H1 (cell line): Measurements from ENCODE around the gene CERKL. TPM values are rescaled to one million over a fixed set of nuclear protein-coding genes. Genes with fewer than 3 reads are reported as not detected.

ENCODE experiments used
- CTCF ChIA-PET: fragments of 300-600 bp; sonication (Branson Sonifier 250); formaldehyde crosslinking; loops from one replicate; lab custom pipeline; 2021; ENCODE audit not compliant: partially characterized antibody; lab: Charles Lee
- POLR2A ChIA-PET: fragments of 300-600 bp; sonication (Branson Sonifier 250); formaldehyde crosslinking; loops from one replicate; lab custom pipeline; 2021; ENCODE audit warnings: inconsistent platforms; ENCODE audit not compliant: partially characterized antibody; lab: Charles Lee
- DNase-seq, 2 experiments: peaks; one replicate each; pipeline versions ENCODE4 v3.0.0 to v3.0.0-alpha.2; 2010 to 2022; ENCODE audit warnings: low spot score in 2 of 2, low read depth in 1 of 2, mixed read lengths in 1 of 2
- FAIRE-seq: peaks from 2 replicates; lab custom pipeline; 2011; peaks lifted over from hg19 to GRCh38; lab: Jason Lieb, UNC
- H2AFZ ChIP-seq: 2 replicates; pipeline ENCODE4 v1.8.1; 2012; ENCODE audit warnings: low read length, inconsistent platforms
- H2AK5ac ChIP-seq: 2 replicates; pipeline ENCODE4 v1.6.1; 2013; ENCODE audit warnings: low read depth, low read length
- H2BK120ac ChIP-seq: replicated peaks from 2 replicates; pipeline ENCODE3; 2013; ENCODE audit warnings: low read depth, low read length, inconsistent platforms
- H2BK12ac ChIP-seq: 2 replicates; pipeline ENCODE4 v1.6.1; 2013; ENCODE audit warnings: low read depth, low read length
- H2BK15ac ChIP-seq: 2 replicates; pipeline ENCODE4 v1.6.1; 2013; ENCODE audit warnings: low read length
- H2BK20ac ChIP-seq: 2 replicates; pipeline ENCODE4 v1.6.1; 2013; ENCODE audit warnings: low read length
- H2BK5ac ChIP-seq: 2 replicates; pipeline ENCODE4 v1.6.1; 2013; ENCODE audit warnings: low read depth, low read length
- H3K14ac ChIP-seq: 2 replicates; pipeline ENCODE4 v1.6.1; 2013; ENCODE audit warnings: inconsistent platforms; ENCODE audit not compliant: insufficient read length
- H3K18ac ChIP-seq: 2 replicates; pipeline ENCODE4 v1.6.1; 2013; ENCODE audit warnings: low read length; ENCODE audit errors: extremely low read depth
- H3K23ac ChIP-seq: 2 replicates; pipeline ENCODE4 v1.6.1; 2013; ENCODE audit warnings: inconsistent platforms; ENCODE audit not compliant: insufficient read length
- H3K23me2 ChIP-seq: 2 replicates; pipeline ENCODE4 v1.6.1; 2013; ENCODE audit warnings: low read depth, low read length
- H3K27ac ChIP-seq: 2 replicates; pipeline ENCODE4 v1.6.1; 2011; ENCODE audit warnings: low read depth, low read length, inconsistent platforms
- H3K27me3 ChIP-seq, 4 experiments: replicated peaks in 1 of 4; 1 replicate in 1 of 4; 2 replicates in 3 of 4; pipeline versions ENCODE4 v1.6.1 to v1.8.1; 2011 to 2013; ENCODE audit warnings: low read length in 3 of 4, mild to moderate bottlenecking in 3 of 4, inconsistent platforms in 2 of 4, mixed read lengths in 2 of 4, moderate library complexity in 1 of 4; ENCODE audit not compliant: control insufficient read depth in 3 of 4, insufficient read depth in 3 of 4; ENCODE audit errors: extremely low read depth in 1 of 4
- H3K36me3 ChIP-seq, 4 experiments: 2 replicates each; pipeline versions ENCODE4 v1.6.1 to v1.8.1; 2011 to 2013; ENCODE audit warnings: mild to moderate bottlenecking in 4 of 4, low read length in 3 of 4, moderate library complexity in 2 of 4, control low read depth in 1 of 4, inconsistent platforms in 1 of 4; ENCODE audit not compliant: insufficient read depth in 4 of 4, control insufficient read depth in 2 of 4
- H3K4ac ChIP-seq: replicated peaks from 2 replicates; pipeline ENCODE3; 2013; ENCODE audit warnings: low read length, low read depth, mixed read lengths, inconsistent platforms; ENCODE audit not compliant: insufficient read length
- H3K4me1 ChIP-seq, 4 experiments: replicated peaks in 1 of 4; 1 replicate in 1 of 4; 2 replicates in 3 of 4; pipeline versions ENCODE4 v1.6.1 to v1.8.1; 2011 to 2013; ENCODE audit warnings: low read length in 3 of 4, inconsistent platforms in 2 of 4, mixed read lengths in 1 of 4; ENCODE audit not compliant: insufficient read depth in 4 of 4, control insufficient read depth in 3 of 4
- H3K4me2 ChIP-seq, 2 experiments: 2 replicates each; pipeline versions ENCODE4 v1.6.1 to v1.8.1; 2011 to 2013; ENCODE audit warnings: low read depth in 2 of 2, low read length in 2 of 2, control low read depth in 1 of 2, inconsistent platforms in 1 of 2, mild to moderate bottlenecking in 1 of 2; ENCODE audit not compliant: insufficient read depth in 1 of 2
- H3K4me3 ChIP-seq, 4 experiments: fragments of 200-600, 300-600 bp in 1 of 4; sonication (generic), shearing (Covaris generic), sonication (Bioruptor Twin) in 1 of 4; 2 replicates each; pipeline versions ENCODE4 v1.5.1 to v1.8.1; 2011 to 2016; ENCODE audit warnings: low read length in 4 of 4, low read depth in 3 of 4, control low read depth in 2 of 4, inconsistent platforms in 2 of 4, mild to moderate bottlenecking in 2 of 4, mixed read lengths in 1 of 4, moderate library complexity in 1 of 4; ENCODE audit not compliant: insufficient read depth in 2 of 4; ENCODE audit errors: extremely low read depth in 1 of 4
- H3K56ac ChIP-seq: replicated peaks from 2 replicates; pipeline ENCODE3; 2013; ENCODE audit warnings: low read depth, mild to moderate bottlenecking, mixed read lengths, low read length, inconsistent platforms; ENCODE audit not compliant: insufficient read length
- H3K79me1 ChIP-seq: 2 replicates; pipeline ENCODE4 v1.6.1; 2013; ENCODE audit warnings: low read depth, low read length, control low read depth
- H3K79me2 ChIP-seq, 2 experiments: 2 replicates each; pipeline versions ENCODE4 v1.6.1 to v1.8.1; 2012 to 2013; ENCODE audit warnings: low read length in 2 of 2, mild to moderate bottlenecking in 2 of 2, inconsistent platforms in 1 of 2; ENCODE audit not compliant: insufficient read depth in 2 of 2, control insufficient read depth in 1 of 2
- H3K9ac ChIP-seq, 4 experiments: replicated peaks in 1 of 4; 1 replicate in 1 of 4; 2 replicates in 3 of 4; pipeline versions ENCODE4 v1.6.1 to v1.8.1; 2011 to 2013; ENCODE audit warnings: low read depth in 3 of 4, low read length in 3 of 4, control low read depth in 2 of 4, mild to moderate bottlenecking in 2 of 4, moderate library complexity in 2 of 4, inconsistent platforms in 1 of 4; ENCODE audit errors: extremely low read depth in 1 of 4
- H3K9me3 ChIP-seq, 2 experiments: 2 replicates each; pipeline versions ENCODE4 v1.6.1 to v1.8.1; 2012 to 2013; ENCODE audit warnings: mild to moderate bottlenecking in 2 of 2, moderate library complexity in 2 of 2, control low read depth in 1 of 2, inconsistent platforms in 1 of 2, low read depth in 1 of 2, low read length in 1 of 2, mixed read lengths in 1 of 2; ENCODE audit not compliant: insufficient read depth in 2 of 2
- H4K20me1 ChIP-seq, 2 experiments: replicated peaks in 1 of 2; 2 replicates each; pipeline versions ENCODE3 to v1.8.1; 2011 to 2013; ENCODE audit warnings: inconsistent platforms in 2 of 2, low read length in 2 of 2, mild to moderate bottlenecking in 1 of 2; ENCODE audit not compliant: insufficient read depth in 2 of 2, control insufficient read depth in 1 of 2
- H4K5ac ChIP-seq: 2 replicates; pipeline ENCODE4 v1.6.1; 2013; ENCODE audit warnings: low read length, low read depth, mixed read lengths, inconsistent platforms; ENCODE audit not compliant: insufficient read length
- H4K8ac ChIP-seq: 2 replicates; pipeline ENCODE4 v1.8.0; 2013; ENCODE audit warnings: mild to moderate bottlenecking, moderate library complexity, low read length, inconsistent platforms; ENCODE audit not compliant: insufficient read depth; ENCODE audit errors: extremely low read depth
- H4K91ac ChIP-seq: replicated peaks from 2 replicates; pipeline ENCODE3; 2013; ENCODE audit warnings: low read length, mixed read lengths, inconsistent platforms; ENCODE audit not compliant: insufficient read length
- CHD1 ChIP-seq: IDR thresholded peaks from 2 replicates; pipeline ENCODE4 v1.6.1; 2012; ENCODE audit warnings: low read depth, low read length, improper control_type of control experiment
- EZH2 ChIP-seq: fragments of 200-600 bp; sonication (generic); IDR thresholded peaks from 2 replicates; pipeline ENCODE4 v1.7.1; 2012; ENCODE audit warnings: low read depth, mild to moderate bottlenecking, moderate library complexity, low read length, inconsistent platforms; ENCODE audit not compliant: severe bottlenecking
- KDM5A ChIP-seq: fragments of 200-600 bp; IDR thresholded peaks from 2 replicates; pipeline ENCODE4 v1.7.1; 2012; ENCODE audit warnings: mild to moderate bottlenecking, low read length, inconsistent platforms, mixed read lengths
- USF2 ChIP-seq: IDR thresholded peaks from 2 replicates; pipeline ENCODE4 v1.6.1; 2011; ENCODE audit warnings: low read length, improper control_type of control experiment
- WGBS, 2 experiments: shearing (Covaris generic) in 1 of 2; methylation state at CpG; one replicate each; pipeline versions ENCODE4 v1.1.6 to v1.1.7; 2013 to 2015; ENCODE audit warnings: low lambda C conversion rate in 2 of 2, mixed read lengths in 2 of 2, inconsistent platforms in 1 of 2, low coverage in 1 of 2, missing lambda C conversion rate in 1 of 2; ENCODE audit not compliant: insufficient replicate concordance in 2 of 2, insufficient coverage in 1 of 2, insufficient read length in 1 of 2; ENCODE audit errors: extremely low coverage in 1 of 2, missing lambda C conversion rate in 1 of 2; 5-methylcytosine and 5-hydroxymethylcytosine counted together
- polyA plus RNA-seq, 7 experiments: library from polyadenylated mRNA; depleted of rRNA in 3 of 7; stranded (reverse) in 5 of 7; unstranded in 2 of 7; fragments of >200 nt in 5 of 7; fragments of 200-250 nt in 2 of 7; gene quantifications; 1 replicate in 5 of 7; 2 replicates in 1 of 7; 4 replicates in 1 of 7; pipeline versions ENCODE4 v1.2.1 to v1.2.3, GENCODE V29; 2011 to 2013; ENCODE audit warnings: missing spikeins in 2 of 7, mixed read lengths in 2 of 7
- total RNA-seq: library from RNA; stranded (reverse); fragmentation: NEBNext Ultra II Directional; extraction: Animal tissue kit (Norgen Biotek cat#: 25700); gene quantifications from 2 replicates; pipeline ENCODE4 v1.2.1, GENCODE V29; 2021

The CERKL gene
- total and polyA plus RNA-seq, 2 of the 8 experiments (the other 6 are each of a cell fraction or from before 2014, with no cell fraction given) = 0.05 TPM; not detected in 1

DNA sequence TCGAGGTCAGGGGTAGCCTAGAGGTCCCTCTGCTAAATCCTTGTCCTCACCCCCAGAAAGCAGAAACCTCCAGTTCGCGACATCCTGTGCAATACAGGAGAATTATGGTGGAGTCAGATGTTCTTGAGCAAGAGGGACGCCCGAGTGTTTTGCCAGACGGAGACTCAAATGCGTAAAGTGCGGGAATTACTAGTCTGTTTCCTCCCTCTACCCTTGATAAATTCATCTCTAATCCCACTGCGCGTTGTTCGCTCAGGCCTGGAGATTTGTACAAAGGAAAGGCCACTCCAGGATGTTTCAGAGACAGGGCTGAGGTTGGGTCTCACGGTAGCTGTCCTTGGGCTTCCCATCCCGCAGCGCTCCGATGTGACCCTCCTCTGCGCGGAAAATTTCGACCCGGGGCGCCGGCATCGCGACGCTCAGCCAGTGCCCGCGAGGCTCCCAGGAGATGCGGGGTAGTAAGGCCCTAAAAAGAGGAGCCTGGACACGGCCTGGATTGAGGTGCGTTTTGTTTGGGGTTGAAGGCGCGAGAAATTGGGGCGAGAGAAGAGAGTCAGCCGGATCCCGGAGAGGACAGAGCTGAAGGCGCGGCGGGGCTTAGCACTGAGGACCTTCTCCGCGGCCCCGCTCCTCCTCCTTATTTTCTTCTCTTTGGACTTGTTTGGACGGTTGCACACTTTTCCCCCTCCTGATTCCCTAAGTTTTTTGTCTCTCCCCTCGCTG is 26.1 kb upstream of the CERKL start:
- H2BK12ac ChIP-seq = peak overlapping the region; percentile 50; the same call in 1 of the 2 replicates
- H3K79me1 ChIP-seq = no peaks in the 10 kb centered on the region
- H4K5ac ChIP-seq = no peak overlapping the region
- H3K18ac ChIP-seq = no peak overlapping the region; the same call in 1 of the 2 replicates
- H4K8ac ChIP-seq = no peak overlapping the region
- no peak overlapping the region for H2BK20ac ChIP-seq
- no peak overlapping the region for H3K9ac ChIP-seq
- no peak overlapping the region for H3K27ac ChIP-seq
- no peak overlapping the region for H3K23ac ChIP-seq
- no peak overlapping the region for H4K91ac ChIP-seq
- POLR2A ChIA-PET = interaction anchor here (1.0 to 2.2 kb wide), 2 partner anchors 25 to 226 kb away, joined by 3 to 12 read pairs; partner anchors contain the start of genes CERKL and ITGA4
- peak overlapping the region; percentile 81; the same call in 1 of the 2 replicates for H2BK15ac ChIP-seq
- DNase-seq (no peak), FAIRE-seq (no peak)
- peaks cover 72 to 98% (median 84%) of the 10 kb centered on the region in 4 experiments for H3K27me3 ChIP-seq
- peak overlapping the region; percentile 22 to 66 (median 40); a peak in 7 of 8 replicates for H3K4me3 ChIP-seq
- CTCF ChIA-PET = interaction anchor here (1.0 to 3.6 kb wide), 2 partner anchors 16 to 25 kb away, joined by 5 to 16 read pairs; partner anchors contain the start of gene CERKL
- no peak overlapping the region for H3K14ac ChIP-seq
- no peak overlapping the region for H3K56ac ChIP-seq
- peaks cover 24 to 40% of the 10 kb centered on the region in 2 experiments for H4K20me1 ChIP-seq
- no peak overlapping the region for H3K4ac ChIP-seq
- H2BK5ac ChIP-seq = no peak overlapping the region
- peaks cover 14% of the 10 kb centered on the region; the same call in 1 of the 2 replicates for H3K23me2 ChIP-seq
- H2BK120ac ChIP-seq = no peak overlapping the region
- 2% methylated on average over 30 of the region's 42 CpGs; no CpG with 5 or more reads in 1 of the 2 experiments for WGBS, 2 experiments
- H3K79me2 ChIP-seq = no peaks in the 10 kb centered on the region
- H3K36me3 ChIP-seq = no peaks in the 10 kb centered on the region; a peak in 1 of 8 replicates
- H2AFZ ChIP-seq = no peak overlapping the region
- H3K9me3 ChIP-seq = no peaks in the 10 kb centered on the region
- peaks cover 16 to 45% (median 26%) of the 10 kb centered on the region in 4 experiments for H3K4me1 ChIP-seq
- no peak overlapping the region for H2AK5ac ChIP-seq
- H3K4me2 ChIP-seq = peak overlapping the region; percentile 76 to 100
- peak; percentile 98 for TF ChIP-seq EZH2
- no peak for TF ChIP-seq KDM5A
- TF ChIP-seq CHD1 = no peak
- TF ChIP-seq USF2 = no peak
